IPS DF 6.9 (cell line): ENCODE measurements around the gene ERP27.

ENCODE experiments used
- DNase-seq: peaks from one replicate; pipeline ENCODE4 v3.0.0-alpha.2; 2013; ENCODE audit warnings: low read depth, low spot score
- H3K27ac ChIP-seq: one replicate; pipeline ENCODE4 v1.5.1; 2013; ENCODE audit warnings: low read length, control low read depth
- H3K27me3 ChIP-seq: 2 replicates; pipeline ENCODE4 v1.6.1; 2013; ENCODE audit warnings: mild to moderate bottlenecking, low read length; ENCODE audit not compliant: control insufficient read depth, insufficient read depth
- H3K36me3 ChIP-seq: 2 replicates; pipeline ENCODE4 v1.6.1; 2013; ENCODE audit warnings: low read length; ENCODE audit not compliant: control insufficient read depth, insufficient read depth
- H3K4me1 ChIP-seq: 2 replicates; pipeline ENCODE4 v1.6.1; 2013; ENCODE audit warnings: low read length; ENCODE audit not compliant: control insufficient read depth, insufficient read depth
- H3K4me3 ChIP-seq: 2 replicates; pipeline ENCODE4 v1.5.1; 2013; ENCODE audit warnings: mild to moderate bottlenecking, low read length
- H3K9me3 ChIP-seq: 2 replicates; pipeline ENCODE4 v1.6.1; 2013; ENCODE audit warnings: low read length, inconsistent platforms; ENCODE audit not compliant: control insufficient read depth, insufficient read depth
- WGBS: extraction: QIAGEN DNeasy Blood & Tissue Kit; methylation state at CpG from one replicate; pipeline ENCODE4 v1.1.7; 2013; ENCODE audit warnings: mixed read lengths, missing lambda C conversion rate; ENCODE audit not compliant: insufficient read length, insufficient coverage; 5-methylcytosine and 5-hydroxymethylcytosine counted together

Gene ERP27

DNA sequence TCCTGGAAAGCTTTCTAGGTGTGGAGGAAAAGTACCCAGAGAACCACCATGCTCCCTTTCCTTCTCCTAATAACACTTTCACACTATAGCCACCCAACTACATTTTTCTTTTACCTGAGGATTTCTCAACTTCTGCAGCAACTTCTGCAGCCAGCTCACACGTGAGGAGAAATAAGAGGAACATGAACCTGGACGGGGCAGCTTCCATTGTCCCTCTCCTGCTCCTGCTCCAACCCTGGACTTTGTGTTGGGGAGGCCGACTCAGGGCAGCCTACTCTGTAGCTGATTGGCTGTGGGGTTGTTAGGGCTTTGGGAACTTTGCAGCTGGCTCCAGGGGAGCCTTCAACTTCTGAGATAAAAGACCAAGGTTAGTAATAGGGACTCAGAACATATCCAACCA, at the start of gene ERP27:
TSS of gene ERP27 (minus strand) at position 237 of the 400 bp plus-strand sequence. CDS start at position 208, 29 bp downstream.
- no peaks in the 10 kb centered on the region for H3K9me3 ChIP-seq
- no peaks in the 10 kb centered on the region for H3K27me3 ChIP-seq
- H3K36me3 ChIP-seq: no peaks in the 10 kb centered on the region
- H3K27ac ChIP-seq: no peak within 1 kb of the TSS
- no peaks in the 10 kb centered on the region for H3K4me1 ChIP-seq
- WGBS: no CpG with 5 or more reads among the region's 3 CpGs
- H3K4me3 ChIP-seq: no peak within 1 kb of the TSS
- DNase-seq: no peak

GRCh38 chr12:14988035-14988434, 49.7 kb upstream of the ERP27 start:
- no peak for DNase-seq
- Histone ChIP-seq H3K9me3 (no peaks in the 10 kb centered on the region), H3K36me3 (no peaks in the 10 kb centered on the region), H3K4me3 (no peak overlapping the region), H3K4me1 (no peaks in the 10 kb centered on the region; the same call in 1 of the 2 replicates), H3K27me3 (no peaks in the 10 kb centered on the region), H3K27ac (no peak overlapping the region)
- WGBS: no CpG with 5 or more reads among the region's 3 CpGs

GRCh38 chr12:14986449-14986848, 48.1 kb upstream of the ERP27 start:
- no peaks in the 10 kb centered on the region for H3K36me3 ChIP-seq
- no peak for DNase-seq
- no peaks in the 10 kb centered on the region; the same call in 1 of the 2 replicates for H3K4me1 ChIP-seq
- no peaks in the 10 kb centered on the region for H3K9me3 ChIP-seq
- H3K27ac ChIP-seq: no peak overlapping the region
- no peaks in the 10 kb centered on the region for H3K27me3 ChIP-seq
- no CpG with 5 or more reads among the region's 4 CpGs for WGBS
- no peak overlapping the region for H3K4me3 ChIP-seq

DNA sequence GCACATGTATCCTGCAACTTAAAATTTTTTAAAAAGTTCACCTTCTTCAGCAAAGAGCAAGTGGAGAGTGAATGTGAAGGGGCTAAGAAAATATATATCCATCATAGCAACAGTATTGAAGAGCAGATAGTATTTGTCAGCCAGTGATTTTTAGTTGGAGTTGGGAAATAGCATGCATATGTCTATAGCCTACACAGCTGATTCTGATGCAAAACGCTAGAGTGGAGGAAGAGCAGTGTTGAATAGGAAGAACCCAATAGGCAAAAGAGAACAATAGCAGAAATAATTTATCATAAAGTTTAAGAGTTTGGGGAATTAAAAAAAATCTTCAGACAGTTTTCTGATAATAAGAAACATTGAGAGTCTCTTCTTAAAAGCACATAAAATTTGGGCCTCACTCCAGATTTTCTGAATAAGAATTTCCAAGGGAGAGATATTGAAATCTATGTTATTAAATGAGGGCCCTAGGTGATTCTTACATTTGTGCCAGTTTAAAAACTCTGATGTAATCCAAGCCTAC, 46.5 kb upstream of the ERP27 start:
- no CpG with 5 or more reads among the region's 1 CpG for WGBS
- Histone ChIP-seq H3K27me3 (no peaks in the 10 kb centered on the region), H3K4me3 (no peak overlapping the region), H3K27ac (no peak overlapping the region), H3K4me1 (no peaks in the 10 kb centered on the region; the same call in 1 of the 2 replicates), H3K9me3 (no peaks in the 10 kb centered on the region), H3K36me3 (no peaks in the 10 kb centered on the region)
- no peak for DNase-seq

DNA sequence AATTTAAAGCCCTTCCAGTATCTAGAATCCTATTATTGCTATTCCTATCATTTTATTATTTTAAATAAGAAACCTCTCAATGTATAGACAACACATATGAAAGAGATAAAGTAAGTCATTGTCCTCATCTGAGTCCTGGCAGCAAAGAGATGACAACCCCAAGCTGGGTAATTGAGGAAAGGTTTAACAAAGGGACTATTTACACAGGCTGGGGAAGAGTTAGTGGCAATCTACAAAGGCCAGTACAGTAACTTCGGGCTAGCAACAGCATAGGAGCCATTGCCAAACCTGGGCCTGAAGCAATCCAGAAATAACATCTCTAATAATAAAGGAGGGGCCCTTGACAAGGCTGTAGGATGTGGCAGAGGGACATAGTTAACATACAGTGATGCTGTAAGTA, 45.7 kb upstream of the ERP27 start:
- no peaks in the 10 kb centered on the region for H3K9me3 ChIP-seq
- H3K27me3 ChIP-seq: no peaks in the 10 kb centered on the region
- no peaks in the 10 kb centered on the region for H3K36me3 ChIP-seq
- no peak overlapping the region for H3K27ac ChIP-seq
- no CpG with 5 or more reads among the region's 1 CpG for WGBS
- DNase-seq: no peak
- no peaks in the 10 kb centered on the region for H3K4me1 ChIP-seq
- H3K4me3 ChIP-seq: no peak overlapping the region

- WGBS: no CpG with 5 or more reads among the region's 2 CpGs
- DNase-seq: no peak
- Histone ChIP-seq H3K27me3 (no peaks in the 10 kb centered on the region), H3K4me1 (no peaks in the 10 kb centered on the region), H3K9me3 (no peaks in the 10 kb centered on the region), H3K27ac (no peak overlapping the region), H3K36me3 (no peaks in the 10 kb centered on the region), H3K4me3 (no peak overlapping the region)
These were observed 44.7 kb upstream of the ERP27 start for GRCh38 chr12:14982991-14983390.

GRCh38 chr12:14982562-14982961, 44.2 kb upstream of the ERP27 start:
- Histone ChIP-seq H3K36me3 (no peaks in the 10 kb centered on the region), H3K9me3 (no peaks in the 10 kb centered on the region), H3K27me3 (no peaks in the 10 kb centered on the region), H3K27ac (no peak overlapping the region), H3K4me3 (no peak overlapping the region), H3K4me1 (no peaks in the 10 kb centered on the region)
- whole genome bisulfite sequencing: no CpG with 5 or more reads among the region's 1 CpG
- no peak for DNase-seq

- Histone ChIP-seq H3K27ac (no peak overlapping the region), H3K9me3 (no peaks in the 10 kb centered on the region), H3K27me3 (no peaks in the 10 kb centered on the region), H3K4me1 (no peaks in the 10 kb centered on the region), H3K4me3 (no peak overlapping the region), H3K36me3 (no peaks in the 10 kb centered on the region)
- DNase-seq: no peak
- WGBS: no CpG with 5 or more reads among the region's 2 CpGs
These were observed 42.7 kb upstream of the ERP27 start for GRCh38 chr12:14981049-14981448.

GRCh38 chr12:14979468-14979867, 41.1 kb upstream of the ERP27 start:
- no peaks in the 10 kb centered on the region for H3K4me1 ChIP-seq
- H3K9me3 ChIP-seq: no peaks in the 10 kb centered on the region
- H3K27ac ChIP-seq: no peak overlapping the region
- DNase-seq: no peak
- H3K36me3 ChIP-seq: no peaks in the 10 kb centered on the region
- no peak overlapping the region for H3K4me3 ChIP-seq
- H3K27me3 ChIP-seq: no peaks in the 10 kb centered on the region

DNA sequence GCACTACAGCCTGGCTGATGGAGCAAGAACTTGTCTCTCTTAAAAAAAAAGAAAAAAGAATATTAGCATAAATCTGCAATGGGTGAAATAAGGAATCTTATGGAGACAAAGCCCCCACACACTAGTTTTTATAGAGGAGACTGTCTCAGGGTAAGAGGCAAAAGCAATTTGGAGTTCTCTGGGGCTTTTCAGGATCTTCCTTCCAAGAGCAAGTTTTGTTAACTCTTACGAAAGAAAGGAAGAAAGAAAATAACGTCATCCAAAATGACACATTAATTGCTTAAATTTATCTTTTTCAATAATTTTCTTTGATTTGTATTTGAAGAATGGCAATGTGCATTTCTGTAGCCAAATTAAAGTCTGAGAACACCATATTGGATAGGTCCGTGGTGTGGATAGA, 38.3 kb upstream of the ERP27 start:
- WGBS: no CpG with 5 or more reads among the region's 3 CpGs
- no peaks in the 10 kb centered on the region for H3K36me3 ChIP-seq
- H3K27ac ChIP-seq: no peak overlapping the region
- no peaks in the 10 kb centered on the region for H3K4me1 ChIP-seq
- no peak for DNase-seq
- H3K27me3 ChIP-seq: no peaks in the 10 kb centered on the region
- no peak overlapping the region for H3K4me3 ChIP-seq
- H3K9me3 ChIP-seq: no peaks in the 10 kb centered on the region

- Histone ChIP-seq H3K36me3 (no peaks in the 10 kb centered on the region), H3K27me3 (no peaks in the 10 kb centered on the region), H3K4me3 (no peak overlapping the region), H3K9me3 (no peaks in the 10 kb centered on the region), H3K27ac (no peak overlapping the region), H3K4me1 (no peaks in the 10 kb centered on the region)
- DNase-seq: no peak
- no CpG with 5 or more reads among the region's 4 CpGs for WGBS
These were observed 37.1 kb upstream of the ERP27 start for GRCh38 chr12:14975457-14975856.
